ENCODE results near the gene FNDC10.

Gene FNDC10

DNA sequence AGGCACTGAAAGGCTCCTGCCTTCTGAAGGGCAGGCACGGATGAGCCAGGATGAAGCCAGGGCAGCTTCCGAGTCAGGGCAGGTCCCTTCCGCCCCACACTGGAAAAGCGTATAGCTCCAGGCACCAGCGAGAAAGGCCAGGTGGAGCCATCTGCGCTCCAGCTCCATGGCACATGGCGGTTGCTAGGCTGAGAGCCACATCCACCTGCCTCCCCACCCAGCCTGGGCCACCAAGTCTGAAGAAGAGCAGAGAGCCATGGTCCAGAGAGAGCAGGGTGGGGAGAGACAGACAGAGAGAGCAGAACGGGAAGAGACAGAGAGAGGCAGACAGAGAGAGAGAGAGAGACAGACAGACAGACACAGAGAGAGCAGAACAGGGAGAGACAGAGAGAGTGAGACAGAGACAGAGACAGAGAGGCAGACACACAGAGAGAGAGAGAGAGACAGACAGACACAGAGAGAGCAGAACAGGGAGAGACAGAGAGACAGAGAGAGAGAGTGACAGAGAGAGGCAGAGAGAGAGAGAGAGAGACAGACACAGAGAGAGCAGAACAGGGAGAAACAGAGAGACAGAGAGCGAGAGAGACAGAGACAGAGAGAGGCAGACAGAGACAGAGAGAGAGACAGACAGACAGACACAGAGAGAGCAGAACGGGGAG lies 5.2 kb downstream of the FNDC10 start:
- TF ChIP-seq CTCF (IDR thresholded peaks at IDR 0.05; ENCODE audit: low read depth, low read length, missing control alignments) = no peak
- no peak overlapping the region for H3K4me3 ChIP-seq (replicated peaks; ENCODE audit: low read depth, low read length)
- no peak for DNase-seq (ENCODE audit: extremely low read depth, low read depth)

DNA sequence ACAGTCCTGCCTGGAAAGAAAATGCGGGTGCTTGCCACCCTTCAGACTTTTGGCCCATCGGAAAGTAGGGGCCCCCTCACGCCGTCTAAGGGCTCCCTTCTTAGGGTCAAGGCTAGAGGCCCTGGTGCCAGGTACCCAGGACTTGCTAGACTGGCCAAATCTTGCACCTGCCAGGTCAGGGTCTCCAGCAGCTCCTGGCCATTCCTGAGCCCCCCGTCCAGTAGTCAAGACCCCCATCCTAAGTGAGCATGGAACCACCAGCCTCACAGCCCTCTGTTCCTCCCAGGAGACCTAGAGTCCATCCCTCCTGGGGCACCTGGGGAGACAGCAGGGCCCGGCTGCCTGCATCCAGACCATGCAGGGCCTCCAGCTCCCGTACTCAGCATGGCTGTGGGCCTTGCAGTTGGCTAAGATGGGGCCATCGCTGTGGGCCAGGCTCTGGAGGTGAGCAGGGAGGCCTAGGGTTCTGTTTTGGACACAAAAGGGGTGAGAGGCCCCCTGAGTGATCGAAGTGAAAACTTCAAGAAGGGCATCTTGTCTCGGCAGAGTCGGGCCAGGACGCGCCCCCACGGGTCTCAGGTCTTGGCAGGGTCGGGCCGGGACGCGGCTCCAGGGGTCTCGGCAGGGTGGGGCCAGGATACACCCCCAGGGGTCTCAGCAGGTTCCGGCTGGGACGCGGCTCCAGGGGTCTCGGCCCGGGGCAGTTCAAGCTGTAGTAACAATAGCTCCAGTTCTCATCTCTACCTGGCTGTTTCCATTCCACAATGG lies 5.9 kb downstream of the FNDC10 start:
- no peak overlapping the region for H3K4me3 ChIP-seq (replicated peaks; ENCODE audit: low read depth, low read length)
- no peak for TF ChIP-seq CTCF (IDR thresholded peaks at IDR 0.05; ENCODE audit: low read depth, low read length, missing control alignments)
- DNase-seq (ENCODE audit: extremely low read depth, low read depth) = no peak

GRCh38 chr1:1591452-1591851 lies 8.5 kb downstream of the FNDC10 start:
- no peak for DNase-seq (ENCODE audit: extremely low read depth, low read depth)
- no peak for TF ChIP-seq CTCF (IDR thresholded peaks at IDR 0.05; ENCODE audit: low read depth, low read length, missing control alignments)
- no peak overlapping the region for H3K4me3 ChIP-seq (replicated peaks; ENCODE audit: low read depth, low read length)

DNA sequence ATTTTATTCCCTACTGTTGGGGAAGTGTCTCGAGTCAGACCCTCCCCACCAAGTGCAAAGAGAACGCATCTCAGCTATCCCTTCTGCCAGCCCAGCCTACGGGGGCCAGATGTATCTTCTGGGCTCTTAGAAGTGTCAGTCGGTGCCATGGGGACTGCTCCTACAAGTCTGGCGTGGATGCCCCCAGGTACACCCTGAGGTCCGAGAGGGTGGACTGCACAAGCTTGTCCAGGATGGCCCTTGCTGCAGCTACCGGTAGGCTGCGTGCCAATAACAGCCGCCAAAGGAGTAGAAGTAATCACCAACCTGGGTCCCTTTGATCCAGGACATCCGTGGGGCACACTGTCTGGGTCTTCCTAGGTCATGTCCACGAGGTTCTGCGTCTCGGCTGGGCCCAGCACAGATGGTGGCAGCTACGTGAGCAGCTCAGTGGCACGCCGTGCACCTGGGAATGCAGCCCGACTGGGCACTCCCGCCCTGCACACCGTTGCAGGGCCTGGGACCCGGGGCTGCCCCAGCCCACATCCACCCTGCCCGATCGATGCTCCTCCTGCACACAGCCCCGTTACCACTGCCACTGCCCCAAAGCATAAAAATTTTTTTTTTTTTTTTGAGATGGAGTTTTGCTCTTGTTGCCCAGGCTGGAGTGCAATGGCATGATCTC lies 16.5 kb downstream of the FNDC10 start:
- H3K4me3 ChIP-seq (replicated peaks; ENCODE audit: low read depth, low read length) = no peak overlapping the region
- no peak for TF ChIP-seq CTCF (IDR thresholded peaks at IDR 0.05; ENCODE audit: low read depth, low read length, missing control alignments)

DNA sequence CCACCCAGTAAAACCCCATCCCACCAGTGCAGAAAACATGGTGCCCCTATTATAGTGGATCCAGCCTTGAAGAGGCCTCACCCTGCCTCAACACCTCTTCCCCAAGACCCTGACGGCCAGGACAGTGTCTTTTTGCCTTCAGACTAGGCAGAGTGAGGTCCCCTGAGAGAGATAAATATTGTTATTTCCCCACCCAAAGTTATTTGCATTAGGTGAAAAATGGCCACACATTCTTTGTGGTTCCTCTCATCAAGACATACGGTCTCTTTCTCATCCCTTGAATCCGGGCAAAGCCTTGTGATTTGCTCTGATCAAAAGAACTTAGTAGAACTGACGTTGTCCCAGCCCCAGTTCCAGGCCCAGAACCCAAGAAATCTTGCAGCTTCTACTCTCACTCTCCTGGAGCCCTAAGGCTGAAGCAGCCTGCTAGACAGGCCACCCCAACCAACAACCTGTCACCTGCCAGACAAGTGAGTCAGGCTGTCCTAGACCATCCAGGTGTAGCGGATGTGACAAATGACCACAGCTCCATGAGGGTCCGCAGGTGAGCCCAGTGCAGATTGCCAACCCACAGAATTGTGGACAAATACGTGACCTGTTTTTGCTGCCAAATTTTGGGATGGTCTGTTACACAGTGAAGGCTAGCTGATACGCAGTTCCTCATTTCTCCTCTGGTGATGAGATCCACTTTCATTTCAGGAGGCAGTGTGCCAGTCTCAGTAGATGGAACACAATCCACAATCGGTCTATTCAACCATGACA lies 17.2 kb downstream of the FNDC10 start:
- no peak for TF ChIP-seq CTCF (IDR thresholded peaks at IDR 0.05; ENCODE audit: low read depth, low read length, missing control alignments)
- H3K4me3 ChIP-seq (replicated peaks; ENCODE audit: low read depth, low read length) = no peak overlapping the region
- no peak for DNase-seq (ENCODE audit: extremely low read depth, low read depth)

More for the DNA sequence above, 16.5 kb downstream of the FNDC10 start:
- no peak for DNase-seq (ENCODE audit: extremely low read depth, low read depth)

DNA sequence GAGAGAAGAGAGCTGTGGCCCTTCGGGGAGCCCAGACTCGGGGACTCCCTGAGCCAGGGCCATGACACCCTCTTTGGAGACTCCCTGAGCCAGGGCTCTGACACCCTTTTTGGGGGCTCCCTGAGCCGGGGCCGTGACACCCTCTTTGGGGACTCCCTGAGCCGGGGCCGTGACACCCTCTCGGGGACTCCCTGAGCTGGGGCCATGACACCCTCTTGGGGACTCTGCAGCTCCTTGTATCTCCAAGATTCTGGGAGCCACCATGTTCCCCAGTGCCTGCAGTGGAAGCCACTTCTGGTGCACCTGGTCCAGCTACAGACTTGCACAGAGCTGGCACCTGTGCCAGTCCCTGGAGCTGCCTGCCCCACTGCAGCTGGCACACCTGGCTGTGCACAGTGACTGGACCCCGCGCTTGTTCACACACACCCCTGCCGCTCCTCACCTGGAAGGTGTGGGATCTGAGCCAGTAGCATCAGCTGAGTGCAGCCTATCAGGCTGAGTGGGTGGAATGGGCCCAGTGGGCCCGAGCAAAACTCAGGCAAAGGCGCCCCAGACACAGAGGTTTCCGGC lies 21.5 kb downstream of the FNDC10 start:
- TF ChIP-seq CTCF (IDR thresholded peaks at IDR 0.05; ENCODE audit: low read depth, low read length, missing control alignments) = no peak
- DNase-seq (ENCODE audit: extremely low read depth, low read depth) = no peak
- no peak overlapping the region for H3K4me3 ChIP-seq (replicated peaks; ENCODE audit: low read depth, low read length)
